ENCODE measurements around the gene RASAL1. TPM values are rescaled to one million over a fixed set of nuclear protein-coding genes. Genes with fewer than 3 reads are reported as not detected.

RASAL1 gene
- polyA plus RNA-seq, 1 of the 3 experiments (the other 2 are of a cell fraction): not detected

GRCh38 chr12:113066813-113067400 is 68.7 kb downstream of the RASAL1 start:
- 61% methylated on average over 9 of the region's 13 CpGs for WGBS (ENCODE audit: low lambda C conversion rate)

More at GRCh38 chr12:113066813-113067400, 68.7 kb downstream of the RASAL1 start:
- H3K79me2 ChIP-seq (ENCODE audit: insufficient read depth): no peaks in the 10 kb centered on the region
- peak; percentile 21 for DNase-seq
- no peak overlapping the region for H2AFZ ChIP-seq (ENCODE audit: low read depth)
- peaks cover 0 to 11% of the 10 kb centered on the region in 2 experiments; a peak in 1 of 4 replicates for H3K4me1 ChIP-seq (ENCODE audit: control insufficient read depth in 1 of 2, insufficient read depth in 2 of 2, low read depth in 1 of 2, low read length in 1 of 2)
- CTCF ChIA-PET: interaction anchor here (0.8 to 2.9 kb wide), 3 partner anchors 32 to 167 kb away, joined by 3 to 14 read pairs (median 3); no protein-coding TSS in a partner anchor
- no peaks in the 10 kb centered on the region for H3F3A ChIP-seq (replicated peaks; ENCODE audit: insufficient read depth)
- H3K9me3 ChIP-seq: no peaks in the 10 kb centered on the region
- H3K4me3 ChIP-seq (ENCODE audit: low read depth in 2 of 2, low read length in 1 of 2): no peak overlapping the region
- H3K36me3 ChIP-seq (replicated peaks in 1 of 2; ENCODE audit: control insufficient read depth in 1 of 2, insufficient read depth in 2 of 2, low read length in 1 of 2): no peaks in the 10 kb centered on the region
- POLR2A ChIA-PET: no interaction called here
- no peak for TF ChIP-seq MEF2A (IDR thresholded peaks at IDR 0.05; ENCODE audit: borderline replicate concordance, low read depth)
- TF ChIP-seq EP300 (IDR thresholded peaks at IDR 0.05; ENCODE audit: borderline replicate concordance in 1 of 2, low read depth in 1 of 2, low read length in 1 of 2): no peak
- no peak for TF ChIP-seq MXI1 (IDR thresholded peaks at IDR 0.05; ENCODE audit: low read depth, low read length)
- no peak for TF ChIP-seq TEAD4 (IDR thresholded peaks at IDR 0.05; ENCODE audit: borderline replicate concordance, insufficient read depth)
- TF ChIP-seq RXRA (IDR thresholded peaks at IDR 0.05; ENCODE audit: borderline replicate concordance, low read depth): no peak
- no peak for TF ChIP-seq IRF3 (IDR thresholded peaks at IDR 0.05; ENCODE audit: low read depth, low read length)
- no peak for TF ChIP-seq USF2 (IDR thresholded peaks at IDR 0.05; ENCODE audit: borderline replicate concordance, low read depth, low read length)
- TF ChIP-seq MAX (IDR thresholded peaks at IDR 0.05; ENCODE audit: low read depth): no peak
- no peak for TF ChIP-seq RAD21 (IDR thresholded peaks at IDR 0.05; ENCODE audit: low read length)
- TF ChIP-seq RCOR1 (IDR thresholded peaks at IDR 0.05; ENCODE audit: low read length): no peak
- no peak for TF ChIP-seq SIN3A (IDR thresholded peaks at IDR 0.05; ENCODE audit: borderline replicate concordance, low read depth, low read length)
- TF ChIP-seq RFX5 (IDR thresholded peaks at IDR 0.05; ENCODE audit: low read length): no peak
- TF ChIP-seq GABPA (IDR thresholded peaks at IDR 0.05; ENCODE audit: low read depth): no peak
- no peak for TF ChIP-seq CHD2 (IDR thresholded peaks at IDR 0.05; ENCODE audit: low read length, partially characterized antibody)
- TF ChIP-seq TCF12 (IDR thresholded peaks at IDR 0.05): no peak
- TF ChIP-seq TAF1 (IDR thresholded peaks at IDR 0.05; ENCODE audit: borderline replicate concordance, low read depth, low read length): no peak
- TF ChIP-seq CTCF (IDR thresholded peaks at IDR 0.05): no peak
- no peak for TF ChIP-seq USF1 (IDR thresholded peaks at IDR 0.05; ENCODE audit: borderline replicate concordance, low read depth)
- TF ChIP-seq GATA2 (CRISPR knock-in tag; IDR thresholded peaks at IDR 0.05): no peak
- no peak for TF ChIP-seq PBX3 (IDR thresholded peaks at IDR 0.05)
- H3K4me2 ChIP-seq: no peak overlapping the region
- H3K9ac ChIP-seq: no peak overlapping the region
- no peaks in the 10 kb centered on the region for H4K20me1 ChIP-seq (ENCODE audit: insufficient read depth)
- no peak overlapping the region; a peak in 1 of 4 replicates for H3K27ac ChIP-seq (ENCODE audit: low read depth in 2 of 2, low read length in 1 of 2)
- H3K27me3 ChIP-seq (ENCODE audit: insufficient read depth): no peaks in the 10 kb centered on the region
- H3K9me2 ChIP-seq: no peaks in the 10 kb centered on the region
